Lung (tissue), 12 donors: ENCODE measurements around the gene THEM4. TPM values are rescaled to one million over a fixed set of nuclear protein-coding genes. Genes with fewer than 3 reads are reported as not detected.
"Not testable (repeated sequence)": the region's sequence is repeated elsewhere in the genome, so short reads cannot be mapped to it uniquely, and the experiment has no call there.

Experiments
- ATAC-seq: fragments of 200-7000 bp; cut with Tn5 transposase; one replicate; pipeline ENCODE4 v1.9.1; 2020; ENCODE audit warnings: moderate number of reproducible peaks; ENCODE audit not compliant: insufficient read depth, low FRiP score
- DNase-seq, 3 donors: peaks; one replicate each; pipeline ENCODE4 v3.0.0-alpha.2; 2013 to 2017
- H3K27ac ChIP-seq, 2 donors: one replicate each; pipeline ENCODE4 v1.5.1; 2013; ENCODE audit warnings: mild to moderate bottlenecking in 2 of 2, moderate library complexity in 2 of 2, control low read depth in 1 of 2, inconsistent platforms in 1 of 2, low read depth in 1 of 2, low read length in 1 of 2
- H3K27me3 ChIP-seq, 3 donors: one replicate each; pipeline ENCODE4 v1.5.1; 2013; ENCODE audit warnings: low read length in 2 of 3; ENCODE audit not compliant: control insufficient read depth in 3 of 3, insufficient read depth in 3 of 3
- H3K36me3 ChIP-seq, 4 donors: one replicate each; pipeline ENCODE4 v1.5.1; 2013; ENCODE audit warnings: low read length in 4 of 4, mild to moderate bottlenecking in 1 of 4, moderate library complexity in 1 of 4; ENCODE audit not compliant: control insufficient read depth in 4 of 4, insufficient read depth in 4 of 4
- H3K4me1 ChIP-seq, 5 donors: one replicate each; pipeline ENCODE4 v1.5.1; 2013; ENCODE audit warnings: low read length in 5 of 5, mild to moderate bottlenecking in 2 of 5, moderate library complexity in 1 of 5; ENCODE audit not compliant: control insufficient read depth in 5 of 5, insufficient read depth in 5 of 5
- H3K4me3 ChIP-seq: one replicate; pipeline ENCODE4 v1.5.1; 2013; ENCODE audit warnings: mild to moderate bottlenecking, control low read depth, moderate library complexity
- H3K9ac ChIP-seq, 2 donors: one replicate each; pipeline ENCODE4 v1.5.1; 2013; ENCODE audit warnings: low read length in 2 of 2, control low read depth in 1 of 2; ENCODE audit not compliant: insufficient read depth in 1 of 2
- H3K9me3 ChIP-seq, 4 donors: one replicate each; pipeline ENCODE4 v1.5.1; 2013; ENCODE audit warnings: low read length in 3 of 4, mild to moderate bottlenecking in 1 of 4, moderate library complexity in 1 of 4; ENCODE audit not compliant: control insufficient read depth in 4 of 4, insufficient read depth in 3 of 4
- WGBS, 2 donors: extraction: QIAGEN DNeasy Blood & Tissue Kit; methylation state at CpG; one replicate each; pipeline ENCODE4 v1.1.7; 2013; 5-methylcytosine and 5-hydroxymethylcytosine counted together
- polyA plus RNA-seq, 2 donors: library from polyadenylated mRNA; stranded (reverse); fragments of 200-250 nt; gene quantifications; one replicate each; pipeline ENCODE4 v1.2.1, GENCODE V29; 2013
- total RNA-seq, 2 donors: library from RNA; depleted of rRNA in 1 of 2; stranded (reverse); fragments of >200 nt in 1 of 2; gene quantifications; one replicate each; pipeline ENCODE4 v1.2.1, GENCODE V29; 2014 to 2021
- TF ChIP-seq, protein P1 (sequence below): IDR thresholded peaks from 2 replicates; pipeline ENCODE4 v1.5.1; 2012; ENCODE audit warnings: mild to moderate bottlenecking; ENCODE audit errors: control extremely low read depth, extremely low read depth
- donor health status: control.
- donor health status: control.
- donor health status: Bipolar disorder and iron deficiency.
- donor health status: healthy.
- donor health status: DM: yes; HTN: yes; CAD: no.

The THEM4 gene
- total and polyA plus RNA-seq, 4 donors = 10.3 to 15.7 (median 13.6) TPM

DNA sequence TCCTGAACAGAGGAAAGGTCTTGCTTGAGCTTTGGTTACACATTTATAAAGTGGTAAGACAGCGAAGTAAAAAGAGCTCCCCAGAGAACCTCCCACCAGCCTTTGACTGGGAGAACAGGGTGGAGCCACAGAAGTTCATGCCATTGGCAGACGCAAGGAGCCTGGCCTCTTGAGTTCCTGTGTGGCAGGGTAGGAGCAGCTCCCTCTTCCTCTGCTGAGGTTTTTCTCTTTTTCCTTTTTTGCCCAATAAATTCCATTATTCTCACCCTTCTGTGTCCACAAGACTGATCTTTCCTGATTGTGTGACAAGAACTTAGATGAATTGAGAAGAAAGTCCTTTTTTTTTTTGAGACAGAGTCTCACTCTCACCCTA, 4.3 kb downstream of the THEM4 start:
- DNase-seq = peak in 1 of 3 donors; percentile 21
- no peak for ATAC-seq
- Histone ChIP-seq H3K9ac (no peak overlapping the region), H3K9me3 (peaks cover 0 to 11% (median 2%) of the 10 kb centered on the region in 4 donors), H3K27me3 (no peaks in the 10 kb centered on the region), H3K27ac (no peak overlapping the region), H3K36me3 (peaks cover 0 to 14% (median 2%) of the 10 kb centered on the region in 4 donors), H3K4me3 (no peak overlapping the region), H3K4me1 (peaks cover 0 to 6% (median 0%) of the 10 kb centered on the region in 5 donors)
- TF ChIP-seq, protein P1, sequence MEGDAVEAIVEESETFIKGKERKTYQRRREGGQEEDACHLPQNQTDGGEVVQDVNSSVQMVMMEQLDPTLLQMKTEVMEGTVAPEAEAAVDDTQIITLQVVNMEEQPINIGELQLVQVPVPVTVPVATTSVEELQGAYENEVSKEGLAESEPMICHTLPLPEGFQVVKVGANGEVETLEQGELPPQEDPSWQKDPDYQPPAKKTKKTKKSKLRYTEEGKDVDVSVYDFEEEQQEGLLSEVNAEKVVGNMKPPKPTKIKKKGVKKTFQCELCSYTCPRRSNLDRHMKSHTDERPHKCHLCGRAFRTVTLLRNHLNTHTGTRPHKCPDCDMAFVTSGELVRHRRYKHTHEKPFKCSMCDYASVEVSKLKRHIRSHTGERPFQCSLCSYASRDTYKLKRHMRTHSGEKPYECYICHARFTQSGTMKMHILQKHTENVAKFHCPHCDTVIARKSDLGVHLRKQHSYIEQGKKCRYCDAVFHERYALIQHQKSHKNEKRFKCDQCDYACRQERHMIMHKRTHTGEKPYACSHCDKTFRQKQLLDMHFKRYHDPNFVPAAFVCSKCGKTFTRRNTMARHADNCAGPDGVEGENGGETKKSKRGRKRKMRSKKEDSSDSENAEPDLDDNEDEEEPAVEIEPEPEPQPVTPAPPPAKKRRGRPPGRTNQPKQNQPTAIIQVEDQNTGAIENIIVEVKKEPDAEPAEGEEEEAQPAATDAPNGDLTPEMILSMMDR = no peak
- WGBS, 2 donors = 57 to 62% methylated on average over 2 of the region's 2 CpGs

DNA sequence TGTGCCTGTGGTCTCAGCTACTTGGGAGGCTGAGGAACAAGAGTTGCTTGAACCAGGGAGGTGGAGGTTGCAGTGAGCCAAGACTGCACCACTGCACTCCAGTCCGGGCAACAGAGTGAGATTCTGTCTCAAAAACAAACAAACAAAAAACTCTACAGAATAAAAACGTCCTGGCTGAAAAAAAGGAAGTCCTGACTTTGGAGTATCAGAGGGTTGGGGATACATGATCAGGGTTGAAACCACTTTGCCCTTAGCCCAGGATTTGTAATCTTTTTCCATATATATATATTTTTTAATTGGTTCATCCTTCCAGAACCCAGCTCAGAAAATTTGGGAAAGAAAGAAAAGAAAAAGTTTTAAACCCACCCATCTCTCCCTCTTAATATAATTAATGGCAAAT, 6.5 kb downstream of the THEM4 start:
- ATAC-seq = no peak
- Histone ChIP-seq H3K27me3 (no peaks in the 10 kb centered on the region), H3K9ac (no peak overlapping the region), H3K27ac (no peak overlapping the region), H3K4me3 (no peak overlapping the region), H3K4me1 (peaks cover 0 to 10% (median 0%) of the 10 kb centered on the region in 5 donors), H3K36me3 (peaks cover 0 to 14% (median 2%) of the 10 kb centered on the region in 4 donors), H3K9me3 (peaks cover 0 to 8% (median 1%) of the 10 kb centered on the region in 4 donors)
- TF ChIP-seq, protein P1 = no peak
- WGBS, 2 donors = 41 to 64% methylated on average over 2 of the region's 2 CpGs
- DNase-seq = no peak

DNA sequence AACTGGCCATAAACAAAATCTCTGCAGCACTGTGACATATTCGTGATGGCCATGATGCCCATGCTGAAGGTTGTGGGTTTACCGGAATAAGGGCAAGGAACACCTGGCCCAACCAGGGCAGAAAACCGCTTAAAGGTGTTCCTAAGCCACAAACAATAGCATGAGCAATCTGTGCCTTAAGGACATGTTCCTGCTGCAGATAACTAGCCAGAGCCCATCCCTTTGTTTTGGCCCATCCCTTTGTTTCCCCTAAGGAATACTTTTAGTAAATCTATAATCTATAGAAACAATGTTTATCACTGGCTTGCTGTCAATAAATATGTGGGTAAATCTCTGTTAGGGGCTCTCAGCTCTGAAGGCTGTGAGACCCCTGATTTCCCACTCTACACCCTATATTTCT, 8.5 kb downstream of the THEM4 start:
- not testable (repeated sequence) for H3K9ac ChIP-seq, H3K36me3 ChIP-seq, H3K4me3 ChIP-seq, H3K27me3 ChIP-seq, ATAC-seq, H3K27ac ChIP-seq, DNase-seq, H3K9me3 ChIP-seq
- H3K4me1 ChIP-seq = peaks cover 0 to 11% (median 0%) of the 10 kb centered on the region in 5 donors
- 95% methylated on average over 3 of the region's 3 CpGs for WGBS, 2 donors

DNA sequence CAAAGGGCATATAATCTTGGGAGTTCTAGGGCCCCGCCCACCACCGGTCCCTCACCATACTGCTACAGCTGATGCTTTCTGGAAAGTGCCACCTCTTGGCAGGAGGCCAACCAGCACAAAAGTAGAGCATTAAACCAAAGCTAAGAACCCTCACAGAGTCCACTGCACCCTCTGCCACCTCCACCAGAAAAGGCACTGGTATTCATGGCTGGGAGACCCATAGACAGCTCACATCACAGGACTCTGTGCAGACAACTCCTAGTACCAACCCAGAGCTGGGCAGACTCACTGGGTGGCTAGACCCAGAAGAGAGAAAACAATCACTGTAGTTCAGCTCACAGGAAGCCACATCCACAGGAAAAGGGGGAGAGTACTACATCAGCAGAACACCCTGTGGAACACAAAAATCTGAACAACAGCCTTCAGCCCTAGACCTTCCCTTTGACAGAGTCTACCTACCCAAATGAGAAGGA, 10.8 kb downstream of the THEM4 start:
- no peak for DNase-seq
- ATAC-seq = no peak
- TF ChIP-seq, protein P1 = no peak
- peaks cover 0 to 11% (median 0%) of the 10 kb centered on the region in 5 donors for H3K4me1 ChIP-seq
- 27 to 61% methylated on average over 2 of the region's 2 CpGs for WGBS, 2 donors
- no peak overlapping the region for H3K4me3 ChIP-seq
- H3K27ac ChIP-seq = no peak overlapping the region
- no peak overlapping the region for H3K9ac ChIP-seq
- H3K9me3 ChIP-seq = peaks cover 0 to 3% (median 0%) of the 10 kb centered on the region in 4 donors
- peaks cover 0 to 6% (median 2%) of the 10 kb centered on the region in 4 donors for H3K36me3 ChIP-seq
- no peaks in the 10 kb centered on the region for H3K27me3 ChIP-seq
